Measurements from ENCODE around the gene NUP98. TPM values are rescaled to one million over a fixed set of nuclear protein-coding genes. Genes with fewer than 3 reads are reported as not detected.

The NUP98 gene
- 49.8 and 59.7 TPM in 2 replicates for total RNA-seq (2021)
- percentile 90 among the genes with signal in this experiment for Bru-seq, nascent RNA
- percentile 83 among the genes with signal in this experiment for BruChase-seq, experiment 1, labeled RNA remaining after a 2-hour chase
- percentile 87 among the genes with signal in this experiment for BruChase-seq, experiment 2, labeled RNA remaining after a 6-hour chase
- long read RNA-seq, full-length matches to known transcripts: 9 of 29 reads
- long read RNA-seq, partial matches to known transcripts: 9 of 29 reads
- long read RNA-seq, other reads (novel, unspliced or antisense): 11 of 29 reads

- Histone ChIP-seq H3K4me3 (peak within 1 kb of the TSS; percentile 86), H3F3A (ENCODE audit: insufficient read depth, low read depth) (no peaks in the 10 kb centered on the region; the same call in 1 of the 2 replicates), H3K79me2 (ENCODE audit: low read depth) (peaks cover 47% of the 10 kb centered on the region), H3K4me1 (replicated peaks; ENCODE audit: insufficient read depth) (peaks cover 17% of the 10 kb centered on the region), H2AFZ (peak within 1 kb of the TSS; percentile 77), H3K9me2 (ENCODE audit: insufficient read depth) (no peaks in the 10 kb centered on the region), H3K9me3 (ENCODE audit: insufficient read depth, low read depth) (no peaks in the 10 kb centered on the region), H3K27ac (peak within 1 kb of the TSS; percentile 59), H3K36me3 (ENCODE audit: low read depth) (peaks cover 3% of the 10 kb centered on the region; the same call in 1 of the 2 replicates), H3K4me2 (peak within 1 kb of the TSS; percentile 94), H4K20me1 (ENCODE audit: insufficient read depth) (peaks cover 29% of the 10 kb centered on the region), H3K27me3 (ENCODE audit: insufficient read depth, low read depth) (no peaks in the 10 kb centered on the region)
- CTCF ChIA-PET: no interaction called here
- POLR2A ChIA-PET (ENCODE audit: unreplicated experiment): interaction anchor here (0.6 to 0.7 kb wide), 2 partner anchors 39 to 326 kb away, joined by 3 to 14 read pairs; no protein-coding TSS in a partner anchor
- intact Hi-C loops (cut with micrococcal nuclease; ENCODE audit: unreplicated experiment): no loop called here
- DNase-seq: peak; percentile 97 to 98
- TF ChIP-seq EZH2 (IDR thresholded peaks at IDR 0.05; ENCODE audit: low read depth) (no peak), CTCF (conservative IDR thresholded peaks at IDR 0.05) (no peak)
- no TSS peak for BruUV-seq (replicated peaks)
Measured at GRCh38 chr11:3797329-3798090, at the start of gene NUP98. Gene NUP98 (minus strand): TSS chr11:3797554. CDS start chr11:3782117, 15,437 bp downstream.

- Histone ChIP-seq H3F3A (ENCODE audit: insufficient read depth, low read depth) (no peaks in the 10 kb centered on the region; the same call in 1 of the 2 replicates), H3K79me2 (ENCODE audit: low read depth) (no peaks in the 10 kb centered on the region), H4K20me1 (ENCODE audit: insufficient read depth) (no peaks in the 10 kb centered on the region), H3K27ac (no peak overlapping the region), H3K9me2 (ENCODE audit: insufficient read depth) (no peaks in the 10 kb centered on the region), H3K4me2 (no peak overlapping the region), H3K9me3 (ENCODE audit: insufficient read depth, low read depth) (no peaks in the 10 kb centered on the region), H3K27me3 (ENCODE audit: insufficient read depth, low read depth) (no peaks in the 10 kb centered on the region), H2AFZ (no peak overlapping the region), H3K4me1 (replicated peaks; ENCODE audit: insufficient read depth) (peaks cover 7% of the 10 kb centered on the region), H3K36me3 (ENCODE audit: low read depth) (no peaks in the 10 kb centered on the region), H3K4me3 (no peak overlapping the region)
- DNase-seq: no peak
- TF ChIP-seq CTCF (conservative IDR thresholded peaks at IDR 0.05): no peak
- no peak for TF ChIP-seq EZH2 (IDR thresholded peaks at IDR 0.05; ENCODE audit: low read depth)
- BruUV-seq (replicated peaks): no TSS peak
- CTCF ChIA-PET: no interaction called here
- intact Hi-C loops (cut with micrococcal nuclease; ENCODE audit: unreplicated experiment): no loop called here
- POLR2A ChIA-PET (ENCODE audit: unreplicated experiment): no interaction called here
Measured at GRCh38 chr11:3845670-3846069, 48.3 kb upstream of the NUP98 start.

GRCh38 chr11:3845246-3845645 lies 47.9 kb upstream of the NUP98 start:
- no peaks in the 10 kb centered on the region for H3K9me2 ChIP-seq (ENCODE audit: insufficient read depth)
- POLR2A ChIA-PET (ENCODE audit: unreplicated experiment): no interaction called here
- H3K4me2 ChIP-seq: no peak overlapping the region
- no peaks in the 10 kb centered on the region for H4K20me1 ChIP-seq (ENCODE audit: insufficient read depth)
- peaks cover 7% of the 10 kb centered on the region for H3K4me1 ChIP-seq (replicated peaks; ENCODE audit: insufficient read depth)
- no peak overlapping the region for H3K4me3 ChIP-seq
- no peak overlapping the region for H2AFZ ChIP-seq
- no peak overlapping the region for H3K27ac ChIP-seq
- no peaks in the 10 kb centered on the region for H3K36me3 ChIP-seq (ENCODE audit: low read depth)
- no TSS peak for BruUV-seq (replicated peaks)
- intact Hi-C loops (cut with micrococcal nuclease; ENCODE audit: unreplicated experiment): no loop called here
- CTCF ChIA-PET: no interaction called here
- no peaks in the 10 kb centered on the region; the same call in 1 of the 2 replicates for H3F3A ChIP-seq (ENCODE audit: insufficient read depth, low read depth)
- no peaks in the 10 kb centered on the region for H3K27me3 ChIP-seq (ENCODE audit: insufficient read depth, low read depth)
- no peak for DNase-seq
- H3K79me2 ChIP-seq (ENCODE audit: low read depth): peaks cover under 1% of the 10 kb centered on the region; the same call in 1 of the 2 replicates
- no peaks in the 10 kb centered on the region for H3K9me3 ChIP-seq (ENCODE audit: insufficient read depth, low read depth)
- TF ChIP-seq EZH2 (IDR thresholded peaks at IDR 0.05; ENCODE audit: low read depth): no peak
- TF ChIP-seq CTCF (conservative IDR thresholded peaks at IDR 0.05): no peak
